H9 (cell line): ENCODE measurements around the gene NAA16. TPM values are rescaled to one million over a fixed set of nuclear protein-coding genes. Genes with fewer than 3 reads are reported as not detected.

Experiments used
- DNase-seq: peaks from one replicate; pipeline ENCODE4 v3.0.0-alpha.2; 2017
- H2AFZ ChIP-seq: one replicate; pipeline ENCODE4 v1.6.1; 2013; ENCODE audit warnings: mild to moderate bottlenecking, low read length, control low read depth, moderate library complexity
- H2AK5ac ChIP-seq: 2 replicates; pipeline ENCODE4 v1.6.1; 2013; ENCODE audit warnings: low read length, control low read depth, mixed read lengths; ENCODE audit not compliant: insufficient read length
- H2BK120ac ChIP-seq: one replicate; pipeline ENCODE4 v1.6.1; 2013; ENCODE audit warnings: low read depth, mild to moderate bottlenecking, low read length, control low read depth, inconsistent platforms; ENCODE audit not compliant: poor library complexity, severe bottlenecking
- H2BK12ac ChIP-seq: 2 replicates; pipeline ENCODE4 v1.6.1; 2013; ENCODE audit warnings: low read length, control low read depth, mixed read lengths, low read depth; ENCODE audit not compliant: insufficient read length
- H2BK15ac ChIP-seq: 2 replicates; pipeline ENCODE4 v1.6.1; 2013; ENCODE audit warnings: low read depth, low read length, control low read depth
- H2BK20ac ChIP-seq: one replicate; pipeline ENCODE4 v1.6.1; 2013; ENCODE audit warnings: low read depth, mild to moderate bottlenecking, low read length, control low read depth, inconsistent platforms; ENCODE audit not compliant: poor library complexity, severe bottlenecking
- H2BK5ac ChIP-seq: 2 replicates; pipeline ENCODE4 v1.6.1; 2013; ENCODE audit warnings: low read length, control low read depth, mixed read lengths; ENCODE audit not compliant: insufficient read length
- H3K14ac ChIP-seq: 2 replicates; pipeline ENCODE4 v1.6.1; 2013; ENCODE audit warnings: low read length, control low read depth; ENCODE audit not compliant: insufficient read depth
- H3K18ac ChIP-seq: 2 replicates; pipeline ENCODE4 v1.6.1; 2013; ENCODE audit warnings: low read depth, mild to moderate bottlenecking, mixed read lengths, low read length, control low read depth; ENCODE audit not compliant: insufficient read length
- H3K23ac ChIP-seq: 2 replicates; pipeline ENCODE4 v1.6.1; 2013; ENCODE audit warnings: low read length, control low read depth, mixed read lengths, low read depth; ENCODE audit not compliant: insufficient read length
- H3K23me2 ChIP-seq: 2 replicates; pipeline ENCODE4 v1.6.1; 2013; ENCODE audit warnings: low read depth, mild to moderate bottlenecking, mixed read lengths, low read length, control low read depth; ENCODE audit not compliant: insufficient read length, poor library complexity, severe bottlenecking
- H3K27ac ChIP-seq: 2 replicates; pipeline ENCODE4 v1.5.1; 2013; ENCODE audit warnings: low read length, control low read depth, mixed read lengths, low read depth; ENCODE audit not compliant: insufficient read length
- H3K27me3 ChIP-seq: 2 replicates; pipeline ENCODE4 v1.6.1; 2013; ENCODE audit warnings: low read length, control low read depth, inconsistent platforms; ENCODE audit not compliant: insufficient read depth
- H3K4ac ChIP-seq: 2 replicates; pipeline ENCODE4 v1.6.1; 2013; ENCODE audit warnings: low read depth, mild to moderate bottlenecking, control low read depth, inconsistent platforms, low read length, moderate library complexity
- H3K4me1 ChIP-seq: 2 replicates; pipeline ENCODE4 v1.6.1; 2013; ENCODE audit warnings: low read length, control low read depth, inconsistent platforms; ENCODE audit not compliant: insufficient read depth
- H3K4me2 ChIP-seq: 2 replicates; pipeline ENCODE4 v1.6.1; 2013; ENCODE audit warnings: low read length, control low read depth, mixed read lengths; ENCODE audit not compliant: insufficient read length, insufficient read depth
- H3K56ac ChIP-seq: 2 replicates; pipeline ENCODE4 v1.6.1; 2013; ENCODE audit warnings: low read depth, mild to moderate bottlenecking, mixed read lengths, low read length, control low read depth; ENCODE audit not compliant: insufficient read length
- H3K79me1 ChIP-seq: 2 replicates; pipeline ENCODE4 v1.6.1; 2013; ENCODE audit warnings: low read depth, mild to moderate bottlenecking, moderate library complexity, low read length, control low read depth, inconsistent platforms; ENCODE audit not compliant: insufficient read depth, poor library complexity, severe bottlenecking
- H3K79me2 ChIP-seq: 2 replicates; pipeline ENCODE4 v1.6.1; 2013; ENCODE audit warnings: low read length, control low read depth, inconsistent platforms; ENCODE audit not compliant: insufficient read depth
- H3K9ac ChIP-seq: 2 replicates; pipeline ENCODE4 v1.6.1; 2013; ENCODE audit warnings: low read length, control low read depth, mixed read lengths; ENCODE audit not compliant: insufficient read length; ENCODE audit errors: extremely low read depth
- H3K9me3 ChIP-seq: one replicate; pipeline ENCODE4 v1.6.1; 2013; ENCODE audit warnings: low read depth, low read length, inconsistent platforms; ENCODE audit not compliant: control insufficient read depth
- H3T11ph ChIP-seq: one replicate; pipeline ENCODE4 v1.6.1; 2013; ENCODE audit warnings: mild to moderate bottlenecking, low read length, control low read depth, inconsistent platforms
- H4K20me1 ChIP-seq: one replicate; pipeline ENCODE4 v1.6.1; 2013; ENCODE audit not compliant: control insufficient read depth, insufficient read length, insufficient read depth
- H4K5ac ChIP-seq: 2 replicates; pipeline ENCODE4 v1.6.1; 2013; ENCODE audit warnings: low read depth, mild to moderate bottlenecking, mixed read lengths, low read length, control low read depth; ENCODE audit not compliant: insufficient read length
- H4K8ac ChIP-seq: replicated peaks from 2 replicates; pipeline ENCODE4 v1.6.1; 2013; ENCODE audit warnings: low read length, control low read depth, mixed read lengths, low read depth; ENCODE audit not compliant: insufficient read length
- H4K91ac ChIP-seq: 2 replicates; pipeline ENCODE4 v1.6.1; 2013; ENCODE audit warnings: low read depth, mild to moderate bottlenecking, moderate library complexity, mixed read lengths, low read length, control low read depth; ENCODE audit not compliant: insufficient read length
- H3K27ac Mint-ChIP-seq, 3 experiments: 2 replicates in 2 of 3; 3 replicates in 1 of 3; pipeline ENCODE4 v1.8.0; 2020 to 2021; ENCODE audit warnings: mixed read lengths in 3 of 3, mild to moderate bottlenecking in 1 of 3, moderate library complexity in 1 of 3
- H3K27me3 Mint-ChIP-seq: 2 replicates; pipeline ENCODE4 v1.8.0; 2021; ENCODE audit warnings: low read depth, mild to moderate bottlenecking, moderate library complexity, mixed read lengths
- H3K36me3 Mint-ChIP-seq, 3 experiments: 2 replicates in 2 of 3; 3 replicates in 1 of 3; pipeline ENCODE4 v1.8.0; 2020 to 2021; ENCODE audit warnings: low read depth in 3 of 3, mixed read lengths in 3 of 3; ENCODE audit not compliant: insufficient read depth in 1 of 3
- H3K4me1 Mint-ChIP-seq, 2 experiments: 2 replicates each; pipeline ENCODE4 v1.8.0; 2020; ENCODE audit warnings: mixed read lengths in 2 of 2
- H3K4me3 Mint-ChIP-seq, 2 experiments: 2 replicates in 1 of 2; 3 replicates in 1 of 2; pipeline ENCODE4 v1.8.0; 2020 to 2021; ENCODE audit warnings: mild to moderate bottlenecking in 2 of 2, mixed read lengths in 2 of 2, moderate library complexity in 1 of 2
- H3K9me3 Mint-ChIP-seq, 2 experiments: 2 replicates in 1 of 2; 3 replicates in 1 of 2; pipeline ENCODE4 v1.8.0; 2020; ENCODE audit warnings: mild to moderate bottlenecking in 2 of 2, mixed read lengths in 2 of 2, moderate library complexity in 1 of 2
- CTCF ChIP-seq: fragments of 200-600 bp; sonication (generic); conservative IDR thresholded peaks from 3 replicates; pipeline ENCODE4 v1.8.0; 2021; ENCODE audit warnings: antibody characterized with exemption, mild to moderate bottlenecking
- WGBS: extraction: QIAGEN DNeasy Blood & Tissue Kit; methylation state at CpG from one replicate; pipeline ENCODE4 v1.1.7; 2013; ENCODE audit warnings: missing lambda C conversion rate, low lambda C conversion rate, mixed read lengths; ENCODE audit not compliant: insufficient read length; ENCODE audit errors: extremely low coverage; 5-methylcytosine and 5-hydroxymethylcytosine counted together
- total RNA-seq: library from RNA; stranded (reverse); gene quantifications from 2 replicates; pipeline ENCODE4 v1.2.1, GENCODE V29; 2021

NAA16 gene
- total RNA-seq, 1 experiment from 2014 or later, result 37.7 TPM

GRCh38 chr13:41388143-41388881, 77.2 kb downstream of the NAA16 start:
- Mint-ChIP-seq H3K4me1 (no peaks in the 10 kb centered on the region; a peak in 1 of 4 replicates), H3K9me3 (0 out of 5 replicates have a peak, but pooled peaks cover 0 to 2% of the 10 kb centered on the region in 2 experiments), H3K36me3 (no peaks in the 10 kb centered on the region; a peak in 1 of 7 replicates), H3K27ac (no peak overlapping the region), H3K4me3 (no peak overlapping the region), H3K27me3 (no peaks in the 10 kb centered on the region; the same call in 1 of the 2 replicates)
- no peaks in the 10 kb centered on the region for H3K79me2 ChIP-seq
- no peaks in the 10 kb centered on the region for H3K79me1 ChIP-seq
- H2BK5ac ChIP-seq, result no peak overlapping the region
- no peak overlapping the region for H2AFZ ChIP-seq
- H4K5ac ChIP-seq, result no peak overlapping the region
- DNase-seq, result no peak
- no peak overlapping the region for H3K18ac ChIP-seq
- H3K9me3 ChIP-seq, result no peaks in the 10 kb centered on the region
- no CpG with 5 or more reads among the region's 6 CpGs for WGBS
- no peak for TF ChIP-seq CTCF
- no peak overlapping the region for H3K27ac ChIP-seq
- H2AK5ac ChIP-seq, result no peak overlapping the region
- H3K4ac ChIP-seq, result no peak overlapping the region
- no peak overlapping the region for H3K23ac ChIP-seq
- no peak overlapping the region for H2BK120ac ChIP-seq
- no peaks in the 10 kb centered on the region for H3K27me3 ChIP-seq
- H3K56ac ChIP-seq, result no peak overlapping the region
- H3K23me2 ChIP-seq, result no peaks in the 10 kb centered on the region
- no peaks in the 10 kb centered on the region for H3K4me1 ChIP-seq
- H3K4me2 ChIP-seq, result no peak overlapping the region
- H4K20me1 ChIP-seq, result no peaks in the 10 kb centered on the region
- no peak overlapping the region for H3T11ph ChIP-seq
- H2BK20ac ChIP-seq, result no peak overlapping the region
- no peak overlapping the region for H2BK12ac ChIP-seq
- no peak overlapping the region for H2BK15ac ChIP-seq
- no peak overlapping the region for H4K91ac ChIP-seq
- no peak overlapping the region for H3K9ac ChIP-seq
- no peak overlapping the region for H4K8ac ChIP-seq
- H3K14ac ChIP-seq, result no peak overlapping the region
